EL (cell line): ENCODE results near the gene CARS2.
"Not testable (repeated sequence)": the region's sequence is repeated elsewhere in the genome, so short reads cannot be mapped to it uniquely, and the experiment has no call there.

ENCODE experiments used
- DNase-seq: peaks from one replicate; pipeline ENCODE4 v3.0.0-alpha.2; 2016

Gene CARS2

GRCh38 chr13:110705826-110706569 lies at the start of gene CARS2:
TSS of gene CARS2 (minus strand) at chr13:110706116. CDS start at chr13:110706093, 23 bp downstream.
- peak; percentile 97 for DNase-seq

- DNase-seq, result no peak
Observed at GRCh38 chr13:110748271-110748670, 42.4 kb upstream of the CARS2 start.

GRCh38 chr13:110746438-110746837 lies 40.5 kb upstream of the CARS2 start:
- no peak for DNase-seq

GRCh38 chr13:110743687-110744086 lies 37.8 kb upstream of the CARS2 start:
- DNase-seq, result no peak

GRCh38 chr13:110737555-110737954 lies 31.6 kb upstream of the CARS2 start:
- DNase-seq, result no peak

GRCh38 chr13:110734561-110734960 lies 28.6 kb upstream of the CARS2 start:
- DNase-seq, result no peak

GRCh38 chr13:110731072-110731471 lies 25.2 kb upstream of the CARS2 start:
- no peak for DNase-seq

- no peak for DNase-seq
Observed at GRCh38 chr13:110726726-110727125, 20.8 kb upstream of the CARS2 start.

GRCh38 chr13:110726153-110726552 lies 20.2 kb upstream of the CARS2 start:
- DNase-seq, result not testable (repeated sequence)

- no peak for DNase-seq
Observed at GRCh38 chr13:110723598-110723997, 17.7 kb upstream of the CARS2 start.

- DNase-seq, result no peak
Observed at GRCh38 chr13:110722971-110723370, 17.1 kb upstream of the CARS2 start.

- no peak for DNase-seq
Observed at GRCh38 chr13:110719036-110719710, 13.3 kb upstream of the CARS2 start.

GRCh38 chr13:110716247-110716515 lies 10.3 kb upstream of the CARS2 start:
- peak; percentile 31 for DNase-seq

- peak; percentile 100 for DNase-seq
Observed at GRCh38 chr13:110715395-110716246, 9.7 kb upstream of the CARS2 start.

- no peak for DNase-seq
Observed at GRCh38 chr13:110714797-110715394, 9.0 kb upstream of the CARS2 start.

- DNase-seq, result peak; percentile 48
Observed at GRCh38 chr13:110713981-110714796, 8.3 kb upstream of the CARS2 start.

- DNase-seq, result no peak
Observed at GRCh38 chr13:110713642-110713952, 7.7 kb upstream of the CARS2 start, which contains the start of gene ING1. TSS of gene ING1 (plus strand) at chr13:110713700. CDS start at chr13:110714150, 450 bp downstream.

- DNase-seq, result peak; percentile 100
Observed at GRCh38 chr13:110712849-110713641, 7.1 kb upstream of the CARS2 start.

GRCh38 chr13:110712081-110712848 lies 6.3 kb upstream of the CARS2 start:
- DNase-seq, result peak; percentile 84

- no peak for DNase-seq
Observed at GRCh38 chr13:110706570-110707372, 855 bp upstream of the CARS2 start.
